Stomach smooth muscle (tissue), 2 donors: ENCODE data around the gene MAP3K14.

Experiments
- H3K27ac ChIP-seq: one replicate; pipeline ENCODE4 v1.7.0; 2013; ENCODE audit warnings: mild to moderate bottlenecking, low read length, inconsistent platforms
- H3K27me3 ChIP-seq, 2 donors: one replicate each; pipeline ENCODE4 v1.7.0; 2013; ENCODE audit warnings: low read length in 2 of 2; ENCODE audit not compliant: insufficient read depth in 2 of 2, control insufficient read depth in 1 of 2
- H3K36me3 ChIP-seq, 2 donors: one replicate each; pipeline ENCODE4 v1.7.0; 2013; ENCODE audit warnings: low read length in 2 of 2; ENCODE audit not compliant: control insufficient read depth in 2 of 2, insufficient read depth in 2 of 2
- H3K4me1 ChIP-seq: one replicate; pipeline ENCODE4 v1.7.0; 2013; ENCODE audit warnings: low read length; ENCODE audit not compliant: control insufficient read depth, insufficient read depth
- H3K4me3 ChIP-seq, 2 donors: one replicate each; pipeline ENCODE4 v1.7.0; 2013; ENCODE audit warnings: low read length in 2 of 2
- H3K9ac ChIP-seq, 2 donors: one replicate each; pipeline ENCODE4 v1.7.0; 2013; ENCODE audit warnings: low read length in 2 of 2, mild to moderate bottlenecking in 1 of 2
- H3K9me3 ChIP-seq, 2 donors: one replicate each; pipeline ENCODE4 v1.7.0; 2013; ENCODE audit warnings: low read length in 2 of 2; ENCODE audit not compliant: control insufficient read depth in 2 of 2
- donor health status: healthy.
- donor health status: Pancreatic carcinoma.

MAP3K14 gene

DNA sequence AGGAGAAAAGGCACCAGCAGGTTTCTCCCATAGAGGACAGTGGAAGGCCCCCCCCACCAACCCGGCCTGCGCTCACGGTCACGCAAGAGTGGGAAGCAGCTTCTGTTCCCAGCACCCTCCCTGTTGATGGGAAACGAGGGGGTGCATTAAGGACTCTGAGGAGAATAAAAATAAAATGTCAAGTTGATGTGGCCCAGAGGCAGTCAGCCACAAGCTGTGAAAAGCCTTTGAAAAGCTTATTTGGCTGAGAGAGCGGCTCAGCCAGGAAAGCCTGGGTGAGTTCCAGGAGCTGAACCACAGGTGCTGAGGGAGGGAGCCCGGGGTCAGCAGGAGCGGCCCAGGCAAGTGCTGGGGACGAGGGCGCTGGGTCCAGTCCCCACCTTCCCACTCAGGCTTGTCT lies 28.0 kb downstream of the MAP3K14 start:
- Histone ChIP-seq H3K4me3 (no peak overlapping the region), H3K4me1 (peaks cover 96% of the 10 kb centered on the region), H3K36me3 (peaks cover 30 to 36% of the 10 kb centered on the region in 2 donors), H3K9me3 (no peaks in the 10 kb centered on the region), H3K27ac (peak overlapping the region; percentile 96), H3K9ac (peak overlapping the region; percentile 58 to 65), H3K27me3 (no peaks in the 10 kb centered on the region)

DNA sequence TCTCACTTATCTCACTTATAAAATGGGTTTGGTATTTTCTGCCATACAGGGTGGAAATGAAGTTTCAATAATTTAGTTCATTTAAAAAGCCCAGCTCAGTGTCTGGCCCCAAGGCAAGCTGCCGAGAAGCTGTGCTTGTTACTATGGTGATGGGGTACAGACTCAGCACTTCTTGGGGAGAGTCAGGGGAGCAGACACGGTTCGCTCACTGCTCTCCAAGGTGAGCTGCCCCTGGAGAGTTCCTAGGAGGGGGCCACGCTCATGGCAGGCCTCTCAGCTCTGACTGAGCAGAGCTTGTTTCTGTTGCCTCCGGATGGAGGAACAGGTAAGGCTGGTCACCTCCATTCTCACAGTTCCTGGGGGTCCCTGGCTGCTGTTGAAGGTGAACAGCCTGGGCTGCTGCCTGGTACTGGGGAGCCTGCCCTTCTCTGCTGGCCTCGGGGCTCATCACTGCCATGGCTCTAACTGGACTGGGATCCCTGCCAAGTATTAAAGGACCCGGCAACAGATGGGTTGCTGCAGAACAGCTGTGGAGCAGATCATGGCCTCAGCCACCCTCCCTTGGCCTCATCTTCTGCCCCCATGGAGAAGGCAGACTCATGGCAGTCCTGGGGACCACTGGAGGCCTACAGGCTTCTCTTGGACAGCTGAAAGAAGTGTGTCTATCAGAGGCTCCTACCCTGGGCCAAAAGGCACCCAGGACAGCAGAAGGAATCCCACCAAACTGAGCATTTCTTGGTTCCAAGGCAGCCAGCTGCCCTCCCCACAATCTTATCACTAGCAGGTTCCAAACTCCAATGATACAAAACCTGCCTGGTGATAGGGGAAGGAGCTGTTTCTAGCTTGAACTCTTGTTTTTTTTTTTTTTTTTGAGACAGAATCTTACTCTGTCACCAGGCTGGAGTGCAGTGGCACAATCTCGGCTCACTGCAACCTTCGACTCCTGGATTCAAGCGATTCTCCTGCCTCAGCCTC lies 29.0 kb downstream of the MAP3K14 start:
- Histone ChIP-seq H3K36me3 (peaks cover 37 to 40% of the 10 kb centered on the region in 2 donors), H3K4me1 (peaks cover 96% of the 10 kb centered on the region)

DNA sequence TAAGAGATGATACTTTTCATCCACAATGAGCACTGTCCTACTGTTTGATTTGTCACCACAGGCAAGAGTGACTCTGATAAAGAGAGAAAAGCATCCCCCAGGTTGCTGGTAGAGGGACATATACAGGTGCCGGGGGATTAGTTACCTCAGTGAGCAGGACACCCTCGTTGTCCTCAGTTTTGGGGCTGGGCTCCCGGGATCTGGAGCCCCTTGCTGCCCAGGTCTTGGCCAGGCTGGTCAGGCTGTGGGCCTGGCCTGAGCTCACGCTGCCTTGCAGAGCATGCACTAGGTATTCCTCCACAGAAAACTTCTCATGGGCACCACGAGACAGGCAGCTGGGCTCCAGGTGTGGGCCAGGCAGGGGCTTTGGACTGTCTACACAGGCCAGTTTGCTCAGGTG lies 30.5 kb downstream of the MAP3K14 start:
- H3K36me3 ChIP-seq, result peaks cover 37 to 40% of the 10 kb centered on the region in 2 donors
- H3K27ac ChIP-seq, result peak overlapping the region; percentile 96

More for the DNA sequence above, 29.0 kb downstream of the MAP3K14 start:
- Histone ChIP-seq H3K27me3 (no peaks in the 10 kb centered on the region), H3K27ac (peak overlapping the region; percentile 96), H3K9ac (peak overlapping the region; percentile 47 to 65), H3K9me3 (no peaks in the 10 kb centered on the region), H3K4me3 (peak overlapping the region in 1 of 2 donors; percentile 15)

DNA sequence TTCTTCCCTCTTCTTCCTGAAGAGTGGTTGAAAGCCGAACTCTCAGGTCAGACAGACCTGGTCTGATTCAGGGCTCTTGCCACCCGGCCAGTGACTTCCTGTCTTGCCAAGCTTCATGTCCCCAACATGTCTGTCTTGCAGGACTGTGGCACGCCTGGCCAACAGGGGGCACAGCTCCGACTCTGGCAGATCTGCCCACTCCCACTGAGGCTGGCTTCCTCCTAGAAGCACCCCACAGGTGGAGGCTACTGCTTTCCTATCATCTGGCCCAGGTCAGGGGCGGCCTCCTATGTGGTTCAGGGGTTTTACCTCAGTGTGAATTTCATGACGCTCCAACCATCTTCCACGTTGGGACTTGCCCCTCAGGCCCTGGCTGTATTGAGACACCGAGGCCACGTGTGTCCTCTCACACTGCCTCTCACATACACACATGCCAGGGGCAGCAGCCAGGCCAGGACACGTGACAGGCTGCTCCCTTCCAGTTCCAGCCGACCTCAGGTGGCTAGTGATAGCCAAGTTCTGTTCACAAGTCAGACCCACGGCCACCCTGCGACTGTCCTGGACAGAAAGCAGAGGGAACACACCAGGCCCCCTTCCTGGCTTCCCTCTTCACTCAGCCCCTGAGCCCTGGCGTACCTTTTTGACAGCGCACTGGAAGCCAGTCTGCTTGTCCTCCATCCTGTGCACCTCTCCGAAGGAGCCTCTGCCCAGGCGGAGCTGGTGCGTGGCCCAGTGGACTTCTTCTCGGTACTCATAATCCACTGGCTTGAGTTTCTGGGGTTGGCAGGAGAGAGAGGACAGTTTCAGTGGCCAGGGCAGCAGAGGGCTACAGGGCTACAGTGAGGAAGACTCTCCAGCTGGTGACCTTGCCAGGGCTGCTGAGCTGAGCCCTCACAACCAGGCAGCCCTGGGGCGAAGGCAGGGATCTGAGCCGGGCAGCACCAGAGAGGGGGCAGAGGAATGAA lies 32.4 kb downstream of the MAP3K14 start:
- peaks cover 32 to 34% of the 10 kb centered on the region in 2 donors for H3K36me3 ChIP-seq
- no peaks in the 10 kb centered on the region for H3K9me3 ChIP-seq
- H3K4me1 ChIP-seq, result peaks cover 74% of the 10 kb centered on the region
- peak overlapping the region; percentile 96 for H3K27ac ChIP-seq
- peak overlapping the region; percentile 4 to 60 for H3K9ac ChIP-seq
- H3K27me3 ChIP-seq, result no peaks in the 10 kb centered on the region
- no peak overlapping the region for H3K4me3 ChIP-seq

More for the DNA sequence above, 30.5 kb downstream of the MAP3K14 start:
- H3K4me3 ChIP-seq, result no peak overlapping the region
- peak overlapping the region in 1 of 2 donors; percentile 12 for H3K9ac ChIP-seq
- no peaks in the 10 kb centered on the region for H3K27me3 ChIP-seq
- H3K4me1 ChIP-seq, result peaks cover 88% of the 10 kb centered on the region
- H3K9me3 ChIP-seq, result no peaks in the 10 kb centered on the region

DNA sequence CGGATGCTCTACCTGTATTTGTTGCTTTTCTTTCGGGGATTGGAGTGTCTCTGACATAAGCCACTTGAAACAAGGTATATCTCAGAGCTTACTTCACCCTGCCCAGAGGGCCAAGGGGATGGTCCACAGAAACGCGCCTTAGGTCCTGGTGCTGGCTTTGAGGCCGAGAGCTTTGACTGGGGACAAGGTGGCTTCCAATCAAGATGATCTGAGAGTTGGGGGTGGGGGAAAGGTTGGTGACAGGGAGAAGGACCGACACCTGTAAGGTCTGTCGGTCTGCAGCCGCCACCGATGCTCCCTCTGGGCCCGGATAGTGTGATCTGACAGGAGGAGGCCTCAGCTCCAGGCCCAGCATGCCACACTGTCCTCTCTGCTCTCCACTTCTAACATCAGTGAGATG lies 33.1 kb downstream of the MAP3K14 start:
- peaks cover 32 to 34% of the 10 kb centered on the region in 2 donors for H3K36me3 ChIP-seq

DNA sequence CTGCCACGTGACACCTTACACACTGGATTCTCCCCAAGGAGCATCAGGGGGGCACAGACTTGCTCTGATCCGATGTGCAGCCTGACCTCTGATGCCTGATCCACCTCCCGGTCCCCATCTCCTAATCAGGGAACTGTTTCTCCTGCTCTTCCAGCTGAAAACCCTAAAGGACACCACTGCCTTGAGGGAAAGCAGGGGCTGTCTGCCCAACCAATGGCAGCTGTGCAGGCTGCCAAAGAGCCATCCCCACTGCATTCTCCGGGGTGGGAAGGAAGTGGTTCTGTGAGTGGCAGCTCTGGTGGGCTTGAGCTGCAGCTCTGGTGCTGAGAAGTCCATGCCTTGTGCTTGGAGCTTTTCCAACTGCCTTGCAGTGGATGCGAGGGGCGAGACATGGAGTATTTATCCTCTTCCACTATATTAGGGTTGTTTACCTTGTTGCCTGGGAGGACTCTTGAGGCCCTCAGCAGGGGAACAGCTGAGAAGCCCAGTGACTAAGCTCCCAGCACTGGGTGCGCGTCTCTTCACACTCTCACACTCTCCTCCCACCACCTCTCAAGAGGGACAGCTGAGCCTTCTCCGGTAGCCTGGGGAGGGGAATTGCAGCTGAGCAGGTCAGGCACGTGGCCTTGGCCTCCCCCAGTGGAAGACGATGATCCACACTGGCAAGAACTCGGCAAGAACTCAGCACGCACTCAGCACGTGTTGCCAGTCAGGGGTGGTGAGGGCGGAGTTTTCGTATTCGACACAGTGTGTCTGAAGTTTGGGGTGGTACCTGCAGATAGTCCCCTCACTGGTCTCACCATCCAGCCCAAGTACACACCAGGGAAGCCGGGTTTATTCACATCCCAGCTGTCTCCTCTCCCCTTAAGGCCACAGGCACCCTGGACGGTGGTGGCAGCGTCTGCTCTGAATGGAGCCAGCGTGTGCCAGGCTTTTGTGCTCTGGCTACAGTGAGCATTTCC lies 33.9 kb downstream of the MAP3K14 start:
- Histone ChIP-seq H3K4me1 (peaks cover 69% of the 10 kb centered on the region), H3K36me3 (peaks cover 31 to 34% of the 10 kb centered on the region in 2 donors), H3K4me3 (peak overlapping the region in 1 of 2 donors; percentile 35), H3K27ac (peak overlapping the region; percentile 96), H3K27me3 (no peaks in the 10 kb centered on the region), H3K9ac (peak overlapping the region; percentile 5 to 60), H3K9me3 (no peaks in the 10 kb centered on the region)

More for the DNA sequence above, 33.1 kb downstream of the MAP3K14 start:
- Histone ChIP-seq H3K27me3 (no peaks in the 10 kb centered on the region), H3K27ac (peak overlapping the region; percentile 96), H3K4me3 (no peak overlapping the region), H3K9ac (peak overlapping the region; percentile 4 to 60), H3K9me3 (no peaks in the 10 kb centered on the region), H3K4me1 (peaks cover 69% of the 10 kb centered on the region)

DNA sequence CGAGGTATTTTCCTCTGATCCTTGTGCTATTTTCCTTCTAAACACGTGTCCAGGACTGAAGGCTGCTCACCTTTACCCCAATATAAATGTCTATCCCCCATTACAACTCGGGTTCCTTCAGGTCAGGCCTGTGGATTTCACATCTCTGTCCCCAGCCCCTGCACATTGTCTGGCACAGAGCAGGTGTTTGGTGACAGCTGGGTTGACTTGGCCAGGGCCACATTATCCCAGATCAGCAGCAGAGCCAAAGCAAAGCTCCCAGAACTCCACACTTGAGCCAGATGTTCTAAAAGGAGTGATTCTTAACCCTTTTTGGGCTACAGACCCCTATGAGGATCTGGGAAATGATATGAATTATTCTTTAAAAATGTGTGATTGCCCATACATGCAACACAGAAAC lies 36.9 kb downstream of the MAP3K14 start:
- Histone ChIP-seq H3K27ac (peak overlapping the region; percentile 33), H3K36me3 (peaks cover 15 to 18% of the 10 kb centered on the region in 2 donors)

DNA sequence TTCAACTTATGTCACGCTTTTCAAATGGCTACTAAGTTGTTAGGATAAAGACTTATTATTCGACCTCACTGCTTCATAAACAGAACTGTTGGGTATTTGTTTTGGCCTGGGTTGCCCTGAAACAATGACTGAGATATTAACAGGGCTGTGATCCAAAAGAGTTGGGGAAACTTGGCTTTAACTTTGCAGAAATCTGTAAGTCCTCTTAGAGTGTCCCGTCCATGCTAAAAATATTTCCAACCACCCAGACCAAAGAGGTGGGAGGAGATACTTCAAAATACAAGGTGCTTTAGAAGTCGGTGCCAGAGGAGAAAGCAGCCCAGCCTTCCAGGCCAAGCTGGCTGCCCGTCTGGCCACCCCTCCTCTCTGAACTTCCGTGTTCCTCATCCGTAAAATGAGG lies 38.8 kb downstream of the MAP3K14 start:
- H3K36me3 ChIP-seq, result peaks cover 19 to 20% of the 10 kb centered on the region in 2 donors
- no peaks in the 10 kb centered on the region for H3K9me3 ChIP-seq
- peak overlapping the region in 1 of 2 donors; percentile 1 for H3K4me3 ChIP-seq
- H3K27ac ChIP-seq, result peak overlapping the region; percentile 76
- H3K9ac ChIP-seq, result no peak overlapping the region
- no peaks in the 10 kb centered on the region for H3K27me3 ChIP-seq
- H3K4me1 ChIP-seq, result peaks cover 48% of the 10 kb centered on the region

More for the DNA sequence above, 36.9 kb downstream of the MAP3K14 start:
- no peaks in the 10 kb centered on the region for H3K9me3 ChIP-seq
- H3K27me3 ChIP-seq, result no peaks in the 10 kb centered on the region
- H3K4me3 ChIP-seq, result no peak overlapping the region
- H3K9ac ChIP-seq, result no peak overlapping the region
- H3K4me1 ChIP-seq, result peaks cover 59% of the 10 kb centered on the region

DNA sequence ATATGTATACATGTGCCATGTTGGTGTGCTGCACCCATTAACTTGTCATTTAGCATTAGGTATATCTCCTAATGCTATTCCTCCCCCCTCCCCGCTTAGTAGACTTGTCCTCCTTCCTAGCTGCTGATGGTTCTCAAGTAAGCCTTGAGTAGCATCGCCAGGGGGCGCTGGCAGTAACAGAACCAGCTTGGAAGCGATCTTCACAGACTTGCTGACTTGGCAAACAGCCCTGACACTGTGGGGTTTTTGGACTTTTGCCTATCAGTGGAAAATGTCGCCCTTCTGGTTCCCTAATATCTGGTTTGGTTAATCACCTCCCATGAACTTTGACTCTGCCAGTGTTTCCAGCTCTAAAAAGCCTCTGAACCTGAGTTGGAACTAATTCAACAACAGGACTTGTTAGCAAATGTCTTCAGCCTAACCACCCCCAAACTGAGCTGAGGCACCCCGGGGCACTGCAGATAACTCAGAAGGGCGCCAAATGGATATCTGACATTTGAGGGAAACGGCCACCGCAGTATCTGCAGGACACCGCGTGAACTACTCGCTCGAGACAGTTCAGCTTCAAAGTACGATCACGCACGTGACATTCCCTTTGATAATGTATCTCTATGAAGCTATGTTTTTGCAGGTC lies 39.5 kb downstream of the MAP3K14 start:
- peaks cover 41% of the 10 kb centered on the region for H3K4me1 ChIP-seq
- peak overlapping the region; percentile 76 for H3K27ac ChIP-seq
- H3K27me3 ChIP-seq, result no peaks in the 10 kb centered on the region
- H3K9ac ChIP-seq, result no peak overlapping the region
- no peaks in the 10 kb centered on the region for H3K9me3 ChIP-seq
- H3K4me3 ChIP-seq, result peak overlapping the region in 1 of 2 donors; percentile 1
- H3K36me3 ChIP-seq, result peaks cover 20 to 22% of the 10 kb centered on the region in 2 donors
